Muscle layer of colon (tissue), 2 donors: ENCODE data around the gene ZNF423.

Source experiments
- H3K27ac ChIP-seq: one replicate; pipeline ENCODE4 v1.7.0; 2013; ENCODE audit warnings: low read depth, mild to moderate bottlenecking, low read length, moderate library complexity
- H3K27me3 ChIP-seq, 2 donors: one replicate each; pipeline ENCODE4 v1.7.0; 2013; ENCODE audit warnings: low read length in 2 of 2, mild to moderate bottlenecking in 2 of 2; ENCODE audit not compliant: insufficient read depth in 2 of 2, control insufficient read depth in 1 of 2
- H3K36me3 ChIP-seq: one replicate; pipeline ENCODE4 v1.7.0; 2013; ENCODE audit warnings: mild to moderate bottlenecking, low read length; ENCODE audit not compliant: insufficient read depth
- H3K4me1 ChIP-seq: one replicate; pipeline ENCODE4 v1.7.0; 2013; ENCODE audit warnings: mild to moderate bottlenecking, low read length; ENCODE audit not compliant: insufficient read depth
- H3K4me3 ChIP-seq, 2 donors: one replicate each; pipeline ENCODE4 v1.7.0; 2013; ENCODE audit warnings: low read length in 2 of 2, low read depth in 1 of 2, mild to moderate bottlenecking in 1 of 2, moderate library complexity in 1 of 2
- H3K9ac ChIP-seq: one replicate; pipeline ENCODE4 v1.7.0; 2013; ENCODE audit warnings: low read length
- H3K9me3 ChIP-seq: one replicate; pipeline ENCODE4 v1.7.0; 2013; ENCODE audit warnings: mild to moderate bottlenecking, low read length
- donor health status: abdominal sarcoma.
- donor health status: Adenocarcinoma of cecum.

The ZNF423 gene

DNA sequence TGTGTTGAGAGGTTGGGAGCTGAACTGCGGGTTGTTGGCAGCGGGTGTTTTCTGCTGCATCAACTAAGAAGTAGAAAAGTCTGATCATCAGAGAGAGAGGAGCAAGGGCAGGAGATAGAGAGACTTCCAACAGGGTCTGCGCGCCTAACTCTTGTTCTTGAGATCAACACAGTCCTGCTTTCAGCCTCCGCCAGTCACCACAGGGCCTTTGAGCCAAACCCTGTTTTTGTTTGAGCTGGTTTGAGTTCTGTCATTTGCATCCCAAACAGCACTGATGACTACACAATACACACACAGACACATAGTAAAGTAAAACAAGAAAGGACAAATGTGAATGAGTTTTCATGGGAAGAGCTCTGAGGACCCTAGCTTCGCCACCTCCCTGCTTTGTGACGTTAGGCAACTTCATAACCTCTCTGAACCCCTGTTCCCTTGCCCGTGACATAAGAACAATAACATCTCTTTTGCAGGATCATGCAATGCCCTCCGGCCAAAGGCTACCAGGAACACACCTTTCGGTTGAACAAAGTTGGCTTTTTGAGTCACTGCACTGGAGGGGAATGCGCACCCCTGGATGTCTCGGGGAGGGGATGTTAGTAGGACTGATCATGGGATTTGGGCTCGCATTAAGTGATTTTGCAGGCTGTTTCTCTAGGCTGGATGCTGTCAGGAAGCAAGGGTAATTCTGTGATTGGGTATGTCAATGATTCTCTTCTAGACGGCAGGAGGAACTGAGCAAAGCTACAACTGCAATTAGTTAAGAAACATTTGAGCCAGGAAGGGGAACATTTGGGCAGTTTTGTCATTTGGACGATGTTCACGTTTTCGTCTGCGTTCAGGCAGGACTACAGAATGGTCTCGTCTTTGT is 390.0 kb downstream of the ZNF423 start:
- Histone ChIP-seq H3K36me3 (no peaks in the 10 kb centered on the region), H3K4me1 (no peaks in the 10 kb centered on the region), H3K27ac (no peak overlapping the region), H3K27me3 (peaks cover 10 to 11% of the 10 kb centered on the region in 2 donors), H3K4me3 (no peak overlapping the region), H3K9ac (no peak overlapping the region), H3K9me3 (no peaks in the 10 kb centered on the region)

DNA sequence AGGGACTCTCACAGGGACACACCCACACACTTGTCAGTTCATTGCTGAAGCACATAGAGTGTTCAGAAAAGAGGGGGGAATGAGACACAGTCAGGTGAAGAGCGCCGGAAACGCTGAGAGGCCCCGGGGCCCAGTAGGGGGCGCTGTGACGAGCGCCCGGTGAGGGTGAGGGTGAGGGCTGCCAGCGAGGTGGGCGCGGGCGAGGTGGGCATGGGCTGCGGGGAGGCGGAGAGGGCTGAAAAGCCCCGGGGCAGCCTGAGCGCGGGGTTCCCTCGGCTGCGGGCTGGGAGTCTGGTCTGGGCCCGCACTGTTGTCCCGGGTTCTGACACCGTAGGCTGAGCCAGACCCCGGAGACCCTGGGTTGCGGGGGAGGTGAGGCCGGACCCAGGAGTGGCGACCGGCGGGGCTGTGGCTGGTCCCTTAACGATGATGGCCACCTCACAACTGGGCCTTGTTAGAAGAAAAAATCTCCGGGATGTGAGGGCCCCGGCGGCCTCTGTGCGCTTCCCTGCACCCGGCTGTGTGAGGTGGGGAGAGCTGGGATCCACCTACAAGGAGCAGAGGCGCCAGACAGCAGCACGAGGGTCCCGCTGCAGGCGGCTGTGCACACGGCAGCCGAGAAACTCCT is 390.9 kb downstream of the ZNF423 start:
- H3K27ac ChIP-seq, result no peak overlapping the region
- peaks cover 10 to 11% of the 10 kb centered on the region in 2 donors for H3K27me3 ChIP-seq
- no peaks in the 10 kb centered on the region for H3K36me3 ChIP-seq
- no peak overlapping the region for H3K4me3 ChIP-seq
- no peaks in the 10 kb centered on the region for H3K9me3 ChIP-seq
- H3K9ac ChIP-seq, result no peak overlapping the region
- H3K4me1 ChIP-seq, result no peaks in the 10 kb centered on the region

- Histone ChIP-seq H3K27me3 (peaks cover 10 to 11% of the 10 kb centered on the region in 2 donors), H3K9me3 (no peaks in the 10 kb centered on the region), H3K4me3 (no peak overlapping the region), H3K36me3 (no peaks in the 10 kb centered on the region), H3K27ac (no peak overlapping the region), H3K9ac (no peak overlapping the region), H3K4me1 (no peaks in the 10 kb centered on the region)
Measured at GRCh38 chr16:49464093-49464492, 391.8 kb downstream of the ZNF423 start.

- H3K27ac ChIP-seq, result no peak overlapping the region
Measured at GRCh38 chr16:49463529-49463928, 392.4 kb downstream of the ZNF423 start.

GRCh38 chr16:49462989-49463371 is 392.9 kb downstream of the ZNF423 start:
- H3K27me3 ChIP-seq, result peaks cover 10 to 11% of the 10 kb centered on the region in 2 donors
- H3K27ac ChIP-seq, result no peak overlapping the region
- no peaks in the 10 kb centered on the region for H3K9me3 ChIP-seq
- H3K9ac ChIP-seq, result no peak overlapping the region
- H3K36me3 ChIP-seq, result no peaks in the 10 kb centered on the region
- H3K4me3 ChIP-seq, result no peak overlapping the region
- H3K4me1 ChIP-seq, result no peaks in the 10 kb centered on the region

More at GRCh38 chr16:49463529-49463928, 392.4 kb downstream of the ZNF423 start:
- no peak overlapping the region for H3K9ac ChIP-seq
- peaks cover 10 to 11% of the 10 kb centered on the region in 2 donors for H3K27me3 ChIP-seq
- H3K4me3 ChIP-seq, result no peak overlapping the region
- H3K9me3 ChIP-seq, result no peaks in the 10 kb centered on the region
- H3K4me1 ChIP-seq, result no peaks in the 10 kb centered on the region
- H3K36me3 ChIP-seq, result no peaks in the 10 kb centered on the region

GRCh38 chr16:49462362-49462988 is 393.4 kb downstream of the ZNF423 start:
- H3K27ac ChIP-seq, result no peak overlapping the region
- H3K4me1 ChIP-seq, result no peaks in the 10 kb centered on the region
- peaks cover 10 to 11% of the 10 kb centered on the region in 2 donors for H3K27me3 ChIP-seq
- no peak overlapping the region for H3K9ac ChIP-seq
- H3K9me3 ChIP-seq, result no peaks in the 10 kb centered on the region
- no peaks in the 10 kb centered on the region for H3K36me3 ChIP-seq
- H3K4me3 ChIP-seq, result no peak overlapping the region

DNA sequence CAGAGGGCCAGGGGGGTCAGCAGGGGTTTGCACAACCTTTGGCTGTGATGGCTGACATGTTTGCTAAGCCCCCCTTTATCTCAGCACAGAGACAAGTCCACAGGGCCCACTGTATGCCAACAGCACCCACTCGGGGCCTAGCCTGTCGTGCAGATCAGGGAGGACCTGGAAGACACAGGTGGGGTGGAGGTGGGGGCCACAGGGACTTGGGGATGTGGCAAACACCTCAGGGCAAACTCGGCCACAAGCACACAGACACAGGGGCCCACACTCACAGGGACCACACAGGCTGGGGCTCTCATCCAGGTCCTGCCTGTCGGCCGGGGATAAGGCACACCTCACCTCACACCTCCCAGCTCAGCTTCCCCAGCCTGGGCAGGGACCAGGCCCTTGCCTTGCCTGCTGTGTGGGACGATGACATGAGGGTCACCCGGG is 394.4 kb downstream of the ZNF423 start:
- Histone ChIP-seq H3K4me1 (no peaks in the 10 kb centered on the region), H3K9me3 (no peaks in the 10 kb centered on the region), H3K9ac (no peak overlapping the region), H3K27me3 (peaks cover 10 to 11% of the 10 kb centered on the region in 2 donors), H3K27ac (no peak overlapping the region), H3K36me3 (no peaks in the 10 kb centered on the region), H3K4me3 (no peak overlapping the region)

DNA sequence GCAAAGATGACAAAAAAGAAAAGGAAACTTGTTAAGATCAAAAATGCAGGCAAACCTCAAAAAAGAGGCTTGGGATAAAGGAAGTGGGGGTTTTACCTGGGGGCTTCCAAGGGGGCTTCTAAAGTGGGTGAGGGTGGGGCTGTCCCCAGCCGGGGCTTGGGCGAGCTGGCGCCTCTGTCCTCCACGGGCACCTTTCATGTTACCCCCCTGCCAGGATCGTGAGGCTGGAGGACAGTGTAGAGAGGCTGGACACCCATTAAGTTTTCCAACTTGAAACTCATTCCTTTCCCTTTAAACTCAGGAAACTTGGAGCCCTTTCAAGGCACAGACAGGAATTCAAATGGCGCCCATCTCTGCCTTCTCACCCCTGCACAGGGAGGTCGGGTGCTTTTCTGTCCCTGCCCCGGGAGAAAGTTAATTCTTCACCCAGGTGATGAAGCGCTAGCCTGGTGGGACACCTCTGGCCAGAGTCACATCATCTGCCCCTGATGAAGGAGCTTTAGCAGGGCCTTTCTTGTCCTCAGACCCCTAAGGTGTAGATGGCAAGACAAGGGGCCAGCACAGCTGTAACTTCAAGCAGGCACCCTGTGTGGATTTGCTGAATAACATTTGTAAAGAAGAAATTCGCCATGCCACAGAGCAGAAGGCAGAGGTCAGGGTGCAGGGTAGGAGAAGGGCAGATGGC is 395.0 kb downstream of the ZNF423 start:
- H3K36me3 ChIP-seq, result no peaks in the 10 kb centered on the region
- no peak overlapping the region for H3K4me3 ChIP-seq
- H3K9me3 ChIP-seq, result no peaks in the 10 kb centered on the region
- no peak overlapping the region for H3K27ac ChIP-seq
- H3K4me1 ChIP-seq, result no peaks in the 10 kb centered on the region
- H3K9ac ChIP-seq, result no peak overlapping the region
- H3K27me3 ChIP-seq, result peaks cover 10 to 11% of the 10 kb centered on the region in 2 donors

DNA sequence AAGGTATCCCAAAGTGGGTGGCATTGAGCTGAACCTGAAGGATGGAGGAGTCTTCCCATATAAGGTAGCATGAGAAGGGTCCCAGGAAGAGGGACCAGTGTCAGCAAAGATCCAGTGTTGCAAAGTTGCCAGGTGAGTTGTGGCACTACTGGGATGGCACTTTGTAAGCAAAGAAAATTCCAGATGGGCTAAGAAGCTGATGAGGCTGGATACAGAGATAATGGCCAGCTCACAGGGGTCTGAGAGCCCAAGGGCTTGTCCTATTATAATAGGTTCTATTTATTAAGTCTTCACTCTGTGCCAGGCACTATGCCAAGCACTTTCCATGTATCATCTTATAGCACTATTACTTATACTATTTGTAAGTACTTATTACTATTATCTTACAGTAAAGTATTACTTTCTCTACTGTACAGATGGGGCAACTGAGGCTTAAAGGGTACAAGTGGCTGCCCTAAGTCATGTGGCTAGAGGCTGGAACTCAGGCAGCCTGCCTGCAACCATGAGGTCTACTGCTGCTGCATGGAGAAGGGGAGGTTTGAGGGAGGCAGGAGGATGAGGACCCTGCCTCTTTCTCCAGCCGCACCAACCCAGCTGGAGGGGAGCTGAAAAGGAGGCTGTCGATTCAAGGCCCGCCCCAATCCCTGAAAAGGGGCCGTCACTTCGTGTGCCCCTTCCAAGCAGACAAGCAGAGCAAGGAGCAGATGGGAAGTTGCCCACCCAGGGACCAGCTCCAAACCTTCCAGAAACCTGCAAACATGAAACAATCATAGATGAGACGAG is 395.8 kb downstream of the ZNF423 start:
- H3K36me3 ChIP-seq, result no peaks in the 10 kb centered on the region
- H3K4me3 ChIP-seq, result no peak overlapping the region
- H3K9ac ChIP-seq, result no peak overlapping the region
- no peaks in the 10 kb centered on the region for H3K9me3 ChIP-seq
- peaks cover 8 to 10% of the 10 kb centered on the region in 2 donors for H3K27me3 ChIP-seq
- no peak overlapping the region for H3K27ac ChIP-seq
- no peaks in the 10 kb centered on the region for H3K4me1 ChIP-seq

DNA sequence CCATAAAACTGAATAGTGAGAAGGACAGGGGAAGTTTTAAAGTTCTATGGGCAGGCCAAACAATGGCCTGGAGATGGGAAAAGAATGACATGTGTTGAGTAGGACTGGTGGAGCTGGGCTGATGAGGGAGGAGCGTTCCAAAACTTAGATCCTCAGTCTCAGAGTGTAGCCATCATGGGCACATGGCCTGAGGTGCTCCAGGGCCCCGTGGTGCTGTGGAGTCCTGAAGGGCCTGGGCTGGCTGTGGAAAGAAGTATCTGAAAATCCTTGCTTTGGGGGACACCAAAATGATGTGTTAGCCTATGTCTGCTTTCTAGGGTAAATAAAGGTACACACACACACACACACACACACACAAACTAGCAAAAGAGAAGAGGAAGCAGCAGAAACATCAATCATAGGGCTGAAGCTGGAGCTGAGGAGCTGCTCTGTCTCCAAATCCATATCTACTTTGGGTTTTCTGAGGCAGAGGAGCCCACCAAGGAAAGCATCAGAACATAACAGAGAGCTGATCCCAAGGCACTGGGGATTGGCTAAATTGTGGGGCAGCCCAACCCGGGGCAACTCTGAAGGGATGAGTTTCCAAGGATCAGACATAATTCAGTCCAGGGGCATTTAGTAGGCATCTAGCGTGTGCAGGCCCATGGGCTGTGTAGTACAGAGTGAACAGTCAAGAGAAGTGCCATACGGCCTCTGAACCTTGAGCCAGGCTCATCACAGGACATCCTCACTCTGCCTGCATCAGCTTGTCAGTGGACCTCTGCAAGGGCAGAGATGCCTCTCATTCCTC is 397.1 kb downstream of the ZNF423 start:
- Histone ChIP-seq H3K9ac (no peak overlapping the region), H3K36me3 (no peaks in the 10 kb centered on the region), H3K4me3 (no peak overlapping the region), H3K9me3 (no peaks in the 10 kb centered on the region), H3K27ac (no peak overlapping the region), H3K27me3 (no peaks in the 10 kb centered on the region), H3K4me1 (no peaks in the 10 kb centered on the region)
